Esophagus squamous epithelium (tissue), 4 donors: Measurements from ENCODE around the gene LDLR.

Source experiments
- CTCF ChIP-seq, 6 experiments: fragments of 450-650 bp in 4 of 6; fragments of 200-600 bp in 2 of 6; sonication (generic) in 2 of 6; IDR thresholded peaks; one replicate each; pipeline ENCODE4 v1.5.1; 2016 to 2019; ENCODE audit warnings: antibody characterized with exemption in 6 of 6, mild to moderate bottlenecking in 4 of 6, moderate library complexity in 4 of 6
- POLR2A ChIP-seq, 4 donors: fragments of 450-650 bp; IDR thresholded peaks; one replicate each; pipeline ENCODE4 v1.6.1; 2017; ENCODE audit warnings: antibody characterized with exemption in 4 of 4, mild to moderate bottlenecking in 4 of 4, moderate library complexity in 3 of 4

- TF ChIP-seq CTCF (IDR thresholded peaks at IDR 0.05) = no peak
- no peak for TF ChIP-seq POLR2A (IDR thresholded peaks at IDR 0.05)
These were observed 22.9 kb upstream of the LDLR start for GRCh38 chr19:11066326-11066725.
